Subcutaneous abdominal adipose tissue (tissue), 5 donors: Measurements from ENCODE around the gene MED13L.

Source experiments
- H3K27ac ChIP-seq: one replicate; pipeline ENCODE4 v1.7.0; 2013; ENCODE audit warnings: low read depth, mild to moderate bottlenecking, inconsistent platforms, low read length, moderate library complexity
- H3K27me3 ChIP-seq, 5 donors: one replicate each; pipeline ENCODE4 v1.7.0; 2013; ENCODE audit warnings: low read length in 5 of 5, inconsistent platforms in 1 of 5; ENCODE audit not compliant: control insufficient read depth in 5 of 5, insufficient read depth in 4 of 5
- H3K36me3 ChIP-seq, 5 donors: one replicate each; pipeline ENCODE4 v1.7.0; 2013; ENCODE audit warnings: low read length in 5 of 5; ENCODE audit not compliant: control insufficient read depth in 5 of 5, insufficient read depth in 5 of 5
- H3K4me1 ChIP-seq, 5 donors: one replicate each; pipeline ENCODE4 v1.7.0; 2013; ENCODE audit warnings: low read length in 5 of 5, mild to moderate bottlenecking in 3 of 5, moderate library complexity in 1 of 5; ENCODE audit not compliant: control insufficient read depth in 5 of 5, insufficient read depth in 5 of 5
- H3K4me3 ChIP-seq, 5 donors: one replicate each; pipeline ENCODE4 v1.7.0; 2013; ENCODE audit warnings: low read length in 5 of 5, low read depth in 1 of 5
- H3K9ac ChIP-seq, 5 donors: one replicate each; pipeline ENCODE4 v1.7.0; 2013; ENCODE audit warnings: low read length in 5 of 5, mild to moderate bottlenecking in 4 of 5, moderate library complexity in 3 of 5
- H3K9me3 ChIP-seq, 5 donors: one replicate each; pipeline ENCODE4 v1.7.0; 2013; ENCODE audit warnings: low read length in 5 of 5; ENCODE audit not compliant: control insufficient read depth in 5 of 5
- donor health status: healthy.
- donor health status: healthy.
- donor health status: healthy.
- donor health status: healthy.
- donor health status: healthy.

The MED13L gene

DNA sequence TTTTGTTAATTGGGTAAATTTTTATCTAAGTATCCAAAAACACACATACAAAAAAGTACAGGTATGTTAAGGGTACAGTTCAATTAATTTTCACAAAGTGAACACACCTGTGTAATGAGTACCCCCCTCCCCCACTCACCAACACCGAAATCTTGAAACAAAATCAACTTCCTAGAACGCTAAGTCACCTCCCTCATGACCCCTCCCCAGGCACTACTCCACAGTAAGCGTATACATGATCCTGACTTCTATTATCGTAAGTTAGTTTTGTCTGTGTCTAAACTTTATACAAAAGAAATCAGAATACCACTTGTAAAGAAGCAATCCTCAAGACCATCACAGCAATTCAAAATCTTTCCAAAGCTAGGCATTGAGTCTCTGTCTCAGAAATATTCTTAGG is 100.5 kb downstream of the MED13L start:
- H3K4me3 ChIP-seq, result no peak overlapping the region
- no peaks in the 10 kb centered on the region for H3K9me3 ChIP-seq
- H3K36me3 ChIP-seq, result no peaks in the 10 kb centered on the region
- H3K4me1 ChIP-seq, result peaks cover 0 to 8% (median 5%) of the 10 kb centered on the region in 5 donors
- H3K9ac ChIP-seq, result no peak overlapping the region
- H3K27ac ChIP-seq, result no peak overlapping the region
- no peaks in the 10 kb centered on the region for H3K27me3 ChIP-seq

DNA sequence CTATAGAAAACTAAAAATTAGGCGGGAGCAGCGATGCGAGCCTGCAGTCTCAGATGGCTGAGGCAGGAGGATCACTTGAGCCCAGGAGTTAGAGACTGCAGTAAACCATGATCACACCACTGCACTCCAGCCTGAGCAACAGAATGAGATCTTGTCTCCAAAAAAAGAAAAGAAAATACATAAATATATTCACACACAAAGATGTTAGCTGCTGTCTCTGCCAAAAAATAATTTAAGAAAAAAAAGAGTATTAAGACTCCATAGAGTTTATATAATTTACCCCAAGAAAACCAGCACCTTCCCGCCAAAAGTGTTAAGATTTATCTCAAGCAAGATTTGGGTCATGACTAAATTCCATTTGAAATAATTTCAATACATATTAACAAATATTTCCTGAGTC is 102.6 kb downstream of the MED13L start:
- Histone ChIP-seq H3K27ac (no peak overlapping the region), H3K36me3 (no peaks in the 10 kb centered on the region), H3K4me1 (peaks cover 0 to 6% (median 5%) of the 10 kb centered on the region in 5 donors), H3K9ac (no peak overlapping the region), H3K4me3 (no peak overlapping the region), H3K27me3 (no peaks in the 10 kb centered on the region), H3K9me3 (no peaks in the 10 kb centered on the region)

DNA sequence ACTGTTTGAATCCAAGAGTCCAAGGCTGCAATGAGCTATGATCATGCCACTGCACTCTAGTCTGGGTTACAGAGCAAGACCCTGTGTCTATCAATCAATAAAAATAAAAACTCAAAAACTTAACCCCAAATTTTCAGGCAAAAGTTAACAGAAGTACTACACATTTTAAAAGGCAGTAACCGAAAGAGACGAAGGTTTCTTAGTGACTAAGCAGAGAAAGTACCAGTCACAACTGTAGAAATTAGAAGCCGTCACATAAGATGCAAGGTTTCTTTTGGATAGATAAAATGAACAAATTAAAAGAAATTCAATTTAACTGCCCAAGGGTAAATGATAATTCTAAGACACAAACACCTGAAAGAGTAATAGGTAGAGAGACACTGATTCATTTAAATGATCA is 103.5 kb downstream of the MED13L start:
- H3K4me1 ChIP-seq, result peaks cover 0 to 6% (median 5%) of the 10 kb centered on the region in 5 donors
- no peak overlapping the region for H3K4me3 ChIP-seq
- no peak overlapping the region for H3K9ac ChIP-seq
- H3K36me3 ChIP-seq, result no peaks in the 10 kb centered on the region
- H3K9me3 ChIP-seq, result no peaks in the 10 kb centered on the region
- H3K27me3 ChIP-seq, result no peaks in the 10 kb centered on the region
- no peak overlapping the region for H3K27ac ChIP-seq

DNA sequence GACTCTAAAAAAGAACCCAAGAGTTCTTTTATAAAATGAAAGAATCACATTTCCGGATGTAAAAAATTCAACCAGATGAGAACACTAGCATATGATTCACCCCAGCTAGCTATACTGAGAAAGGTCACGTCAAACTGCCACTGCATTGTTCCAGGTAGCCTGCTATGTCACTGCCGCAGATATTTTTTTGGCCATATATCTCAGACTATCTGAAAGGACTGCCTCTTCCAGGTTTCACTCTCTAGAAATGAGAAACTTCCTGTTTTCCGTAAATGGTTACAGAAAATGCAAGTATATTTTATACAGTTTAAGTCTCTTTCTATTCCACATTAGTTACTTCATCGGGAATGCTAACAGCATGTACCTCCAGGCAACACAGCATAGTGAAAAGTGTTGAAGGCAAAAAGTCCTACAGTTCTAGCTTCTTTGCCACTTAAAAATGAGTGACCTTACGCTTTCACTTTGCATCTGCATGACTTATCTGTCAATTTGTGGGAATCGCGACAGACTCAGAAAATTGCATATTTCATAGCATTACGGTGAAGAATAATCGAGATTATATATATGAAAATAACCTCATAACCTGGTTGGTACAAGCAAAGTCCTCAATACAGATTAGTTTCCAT is 105.2 kb downstream of the MED13L start:
- Histone ChIP-seq H3K27ac (no peak overlapping the region), H3K9ac (no peak overlapping the region), H3K4me3 (no peak overlapping the region), H3K4me1 (peaks cover 0 to 6% (median 5%) of the 10 kb centered on the region in 5 donors), H3K36me3 (no peaks in the 10 kb centered on the region), H3K27me3 (no peaks in the 10 kb centered on the region), H3K9me3 (no peaks in the 10 kb centered on the region)

DNA sequence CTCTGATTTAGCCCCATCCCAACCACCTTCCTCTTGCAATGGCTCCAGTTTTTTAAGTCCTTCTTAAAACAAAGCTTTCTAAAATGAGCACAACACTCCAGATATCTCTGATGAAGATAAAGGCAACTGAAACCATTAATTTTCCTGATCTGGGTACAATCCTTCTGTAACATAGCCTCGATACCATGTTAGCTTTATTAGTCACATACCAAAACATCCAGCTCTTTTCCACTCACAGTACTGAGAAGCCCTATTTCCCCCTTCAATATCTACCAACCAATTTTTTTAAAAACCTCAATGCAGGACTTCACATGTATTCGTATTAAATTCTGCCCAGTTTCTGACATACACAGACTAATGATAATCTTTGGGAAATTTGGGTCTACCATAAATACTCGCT is 105.9 kb downstream of the MED13L start:
- Histone ChIP-seq H3K4me1 (peaks cover 0 to 6% (median 5%) of the 10 kb centered on the region in 5 donors), H3K27me3 (no peaks in the 10 kb centered on the region), H3K9ac (no peak overlapping the region), H3K4me3 (no peak overlapping the region), H3K27ac (no peak overlapping the region), H3K36me3 (no peaks in the 10 kb centered on the region), H3K9me3 (no peaks in the 10 kb centered on the region)

DNA sequence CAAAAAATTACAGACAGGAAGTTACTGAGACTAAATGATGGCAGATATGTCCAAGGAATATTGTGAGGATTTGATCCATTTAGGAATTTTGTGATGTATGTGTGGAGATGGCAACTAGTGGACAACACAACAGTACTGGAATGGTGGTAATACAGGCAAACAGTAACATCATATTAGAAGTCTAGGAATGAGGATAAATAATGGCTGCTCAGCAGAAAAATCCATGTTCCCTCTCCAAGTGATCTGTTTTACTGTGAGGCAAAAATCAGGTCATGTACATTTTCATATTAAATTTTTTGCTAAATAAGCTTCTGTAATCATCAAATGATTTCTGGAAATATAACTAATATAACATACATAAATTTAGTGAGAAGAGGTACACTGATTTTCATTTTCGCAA is 108.4 kb downstream of the MED13L start:
- H3K4me1 ChIP-seq, result peaks cover 0 to 18% (median 15%) of the 10 kb centered on the region in 5 donors
- no peak overlapping the region for H3K4me3 ChIP-seq

DNA sequence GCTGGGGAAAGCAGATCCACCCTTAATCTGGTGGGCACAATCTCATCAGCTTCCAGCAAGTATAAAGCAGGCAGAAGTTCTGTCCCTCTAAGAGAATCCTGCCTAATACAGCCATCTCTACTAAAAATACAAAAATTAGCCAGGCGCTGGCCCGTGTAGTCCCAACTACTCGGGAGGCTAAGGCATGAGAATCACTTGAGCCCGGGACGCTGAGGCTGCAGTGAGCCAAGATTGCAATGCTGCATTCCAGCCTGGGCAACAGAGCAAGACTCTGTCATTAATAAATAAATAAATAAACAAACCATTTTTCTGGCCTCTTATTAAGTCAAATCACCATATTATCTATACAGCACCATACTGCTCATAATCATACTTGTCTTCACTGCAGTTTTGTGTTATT is 111.2 kb downstream of the MED13L start:
- no peak overlapping the region for H3K27ac ChIP-seq
- no peak overlapping the region for H3K9ac ChIP-seq
- no peak overlapping the region for H3K4me3 ChIP-seq
- H3K9me3 ChIP-seq, result no peaks in the 10 kb centered on the region
- H3K27me3 ChIP-seq, result no peaks in the 10 kb centered on the region
- no peaks in the 10 kb centered on the region for H3K36me3 ChIP-seq
- peaks cover 0 to 19% (median 15%) of the 10 kb centered on the region in 5 donors for H3K4me1 ChIP-seq

More for the DNA sequence above, 108.4 kb downstream of the MED13L start:
- no peak overlapping the region for H3K9ac ChIP-seq
- no peaks in the 10 kb centered on the region for H3K9me3 ChIP-seq
- H3K36me3 ChIP-seq, result no peaks in the 10 kb centered on the region
- no peak overlapping the region for H3K27ac ChIP-seq
- no peaks in the 10 kb centered on the region for H3K27me3 ChIP-seq

DNA sequence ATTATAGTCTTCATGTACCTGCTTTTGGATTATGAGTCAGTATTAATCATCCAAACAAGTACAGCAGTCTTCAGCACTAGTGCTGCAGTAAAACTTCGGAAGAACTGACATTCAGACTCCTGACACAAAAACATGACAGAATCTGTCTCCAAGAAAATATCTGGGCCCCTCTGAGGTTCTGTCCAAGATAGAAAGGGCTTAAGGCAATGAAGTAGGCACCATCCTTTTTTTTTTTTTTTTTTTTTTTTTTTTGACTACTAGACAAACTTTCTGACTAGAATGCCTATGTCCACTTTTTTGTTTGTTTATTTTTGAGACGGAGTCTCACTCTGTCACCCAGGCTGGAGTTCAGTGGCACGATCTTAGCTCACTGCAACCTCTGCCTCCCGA is 112.5 kb downstream of the MED13L start:
- Histone ChIP-seq H3K9me3 (no peaks in the 10 kb centered on the region), H3K36me3 (no peaks in the 10 kb centered on the region), H3K9ac (no peak overlapping the region), H3K27ac (no peak overlapping the region), H3K4me1 (peaks cover 0 to 30% (median 27%) of the 10 kb centered on the region in 5 donors), H3K27me3 (no peaks in the 10 kb centered on the region), H3K4me3 (no peak overlapping the region)

DNA sequence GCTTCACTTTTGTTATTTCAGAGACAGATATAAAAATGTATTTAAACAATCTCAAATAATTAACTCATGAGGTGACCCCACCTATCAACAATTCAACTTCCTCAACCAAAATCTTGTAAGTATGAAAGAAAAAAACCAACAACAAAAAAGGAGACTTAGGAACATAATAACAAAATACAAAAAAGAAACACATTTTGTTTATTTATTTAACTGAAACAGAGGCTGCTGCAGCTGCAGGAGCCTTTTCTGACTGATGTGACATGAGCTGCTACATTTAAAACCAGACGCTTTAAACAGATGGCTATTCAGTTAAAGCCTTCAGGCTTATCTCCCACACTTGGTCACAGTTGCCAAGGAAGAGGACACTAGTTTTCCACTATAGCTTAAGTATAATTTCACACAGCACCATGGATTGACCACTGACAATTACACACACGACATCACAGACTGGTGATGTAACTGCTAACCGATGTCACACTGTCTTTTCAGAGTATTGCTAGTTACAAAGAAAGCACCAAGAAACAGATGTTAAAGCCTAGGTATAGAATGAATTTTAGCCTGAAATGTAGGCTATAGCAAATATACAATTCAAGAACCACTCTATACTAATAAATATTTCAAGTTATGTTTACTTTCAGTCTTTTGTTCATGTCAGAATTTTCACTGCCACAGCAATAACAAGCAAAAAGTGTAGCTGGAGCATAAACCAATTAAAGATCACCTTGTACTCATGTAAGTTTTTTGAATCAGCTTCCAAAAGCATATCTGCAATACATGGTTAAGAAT is 113.0 kb downstream of the MED13L start:
- Histone ChIP-seq H3K36me3 (no peaks in the 10 kb centered on the region), H3K27me3 (no peaks in the 10 kb centered on the region), H3K27ac (no peak overlapping the region), H3K4me3 (no peak overlapping the region), H3K9me3 (no peaks in the 10 kb centered on the region), H3K4me1 (peaks cover 0 to 36% (median 31%) of the 10 kb centered on the region in 5 donors), H3K9ac (no peak overlapping the region)

DNA sequence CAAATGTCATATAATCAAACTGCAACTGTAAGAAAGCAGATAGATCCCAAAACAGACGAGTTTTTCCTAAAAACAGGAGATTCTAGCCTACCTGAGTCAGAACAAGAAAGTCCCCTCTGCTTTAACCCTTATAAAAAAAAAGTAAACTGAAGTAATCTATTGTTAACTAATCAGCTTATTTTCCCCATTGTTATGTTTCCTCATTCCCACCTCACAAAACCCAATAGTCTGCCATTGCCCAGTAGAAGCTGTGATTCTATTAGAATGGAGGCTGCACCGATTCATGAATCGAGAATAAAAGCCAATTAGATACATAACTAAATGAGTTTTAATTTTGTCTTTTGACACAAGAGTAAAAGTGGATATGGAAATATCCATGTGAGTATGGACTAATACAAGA is 115.4 kb downstream of the MED13L start:
- Histone ChIP-seq H3K9me3 (no peaks in the 10 kb centered on the region), H3K4me3 (no peak overlapping the region), H3K36me3 (no peaks in the 10 kb centered on the region), H3K27me3 (no peaks in the 10 kb centered on the region), H3K4me1 (peaks cover 0 to 47% (median 41%) of the 10 kb centered on the region in 5 donors), H3K9ac (no peak overlapping the region), H3K27ac (peak overlapping the region; percentile 28)
